Lower leg skin (tissue), 4 donors: Measurements from ENCODE around the gene ZNF526. TPM values are rescaled to one million over a fixed set of nuclear protein-coding genes. Genes with fewer than 3 reads are reported as not detected.

Experiments used
- DNase-seq, 2 donors: peaks; one replicate each; pipeline ENCODE4 v3.0.0-alpha.2; 2019; ENCODE audit warnings: low spot score in 2 of 2
- H3K4me3 ChIP-seq: fragments of 200-600 bp; sonication (generic); 2 replicates; pipeline ENCODE4 v1.5.1; 2017; ENCODE audit warnings: mild to moderate bottlenecking, low read depth; ENCODE audit not compliant: poor library complexity, severe bottlenecking
- CTCF ChIP-seq, 3 donors: fragments of 450-650 bp; IDR thresholded peaks; one replicate each; pipeline ENCODE4 v1.5.1; 2016; ENCODE audit warnings: antibody characterized with exemption in 3 of 3, mild to moderate bottlenecking in 3 of 3, moderate library complexity in 2 of 3
- POLR2A ChIP-seq, 2 donors: fragments of 450-650 bp; IDR thresholded peaks; one replicate each; pipeline ENCODE4 v1.6.1; 2016 to 2017; ENCODE audit warnings: antibody characterized with exemption in 2 of 2, mild to moderate bottlenecking in 1 of 2, moderate library complexity in 1 of 2
- WGBS, 2 donors: methylation state at CpG; one replicate each; pipeline ENCODE4 v1.1.5; 2018; 5-methylcytosine and 5-hydroxymethylcytosine counted together
- intact Hi-C: fragments of 100-400 bp; cut with DNase I; formaldehyde crosslinking; loops from one replicate; pipeline ENCODE4 v1.15.0; 2023; ENCODE audit warnings: low total_unique reads
- total RNA-seq, 4 donors: library from RNA; depleted of rRNA; stranded (reverse); fragments of >200 nt; gene quantifications; one replicate each; pipeline ENCODE4 v1.1.0, GENCODE V29; 2016

Gene ZNF526
- total RNA-seq, 4 donors from 2014 or later, result 6.9 to 10.7 (median 8.6) TPM

- DNase-seq, result no peak
- intact Hi-C loops, result no loop called here
- no peak overlapping the region for H3K4me3 ChIP-seq
- TF ChIP-seq CTCF (IDR thresholded peaks at IDR 0.05) (no peak), POLR2A (IDR thresholded peaks at IDR 0.05) (no peak)
- 55 to 59% methylated on average over 6 of the region's 6 CpGs for WGBS, 2 donors
Measured at GRCh38 chr19:42174958-42175734, 45.0 kb upstream of the ZNF526 start.

- peak overlapping the region; percentile 30 for H3K4me3 ChIP-seq
- 1 to 2% methylated on average over 34 of the region's 34 CpGs for WGBS, 2 donors
- no peak for DNase-seq
- TF ChIP-seq CTCF (IDR thresholded peaks at IDR 0.05), result no peak
- TF ChIP-seq POLR2A (IDR thresholded peaks at IDR 0.05), result no peak
- intact Hi-C loops, result no loop called here
Measured at GRCh38 chr19:42175952-42176648, 44.0 kb upstream of the ZNF526 start.

- H3K4me3 ChIP-seq, result peak overlapping the region; percentile 30
- TF ChIP-seq CTCF (IDR thresholded peaks at IDR 0.05) (no peak), POLR2A (IDR thresholded peaks at IDR 0.05) (no peak)
- WGBS, 2 donors, result 0% methylated on average over 30 to 31 of the region's 31 CpGs
- intact Hi-C loops, result no loop called here
- DNase-seq, result no peak
Measured at GRCh38 chr19:42176649-42176989, 43.5 kb upstream of the ZNF526 start.

- no peak overlapping the region for H3K4me3 ChIP-seq
- peak in 1 of 2 donors; percentile 91 for DNase-seq
- WGBS, 2 donors, result 0 to 1% methylated on average over 23 to 65 of the region's 66 CpGs
- TF ChIP-seq CTCF (IDR thresholded peaks at IDR 0.05) (no peak), POLR2A (IDR thresholded peaks at IDR 0.05) (no peak)
- intact Hi-C loops, result no loop called here
Measured at GRCh38 chr19:42176990-42177685, 43.0 kb upstream of the ZNF526 start.

GRCh38 chr19:42177686-42178019 is 42.5 kb upstream of the ZNF526 start:
- intact Hi-C loops, result no loop called here
- H3K4me3 ChIP-seq, result no peak overlapping the region
- TF ChIP-seq CTCF (IDR thresholded peaks at IDR 0.05) (no peak), POLR2A (IDR thresholded peaks at IDR 0.05) (no peak)
- WGBS, 2 donors, result 15 to 30% methylated on average over 3 of the region's 3 CpGs
- no peak for DNase-seq
